OCI-LY3 (cell line): Measurements from ENCODE around the gene G6PC2.
"Not testable (repeated sequence)": the region's sequence is repeated elsewhere in the genome, so short reads cannot be mapped to it uniquely, and the experiment has no call there.

Source experiments
- H2AFZ ChIP-seq: fragments of 200-600, 300-600 bp; shearing (Covaris generic); 2 replicates; pipeline ENCODE4 v1.6.0; 2014; ENCODE audit warnings: antibody characterized with exemption, low read depth, low read length
- H3K27ac ChIP-seq: fragments of 200-600, 300-600 bp; sonication (generic); 2 replicates; pipeline ENCODE4 v1.5.1; 2014; ENCODE audit warnings: mild to moderate bottlenecking, low read length, moderate library complexity, mixed read lengths
- H3K27me3 ChIP-seq: fragments of 200-600, 300-600 bp; sonication (generic); 2 replicates; pipeline ENCODE4 v1.6.1; 2014; ENCODE audit warnings: low read depth, low read length, mixed read lengths
- H3K36me3 ChIP-seq: fragments of 200-600, 300-600 bp; sonication (generic); replicated peaks from 2 replicates; pipeline ENCODE3; 2014; ENCODE audit warnings: low read depth, low read length, mixed read lengths
- H3K4me1 ChIP-seq: fragments of 300-600, 200-600 bp; sonication (generic); 2 replicates; pipeline ENCODE4 v1.6.1; 2014; ENCODE audit warnings: low read length, mixed read lengths
- H3K4me2 ChIP-seq: fragments of 200-600, 300-600 bp; sonication (generic); 2 replicates; pipeline ENCODE4 v1.6.1; 2014; ENCODE audit warnings: low read length, mixed read lengths
- H3K4me3 ChIP-seq: fragments of 300-600, 200-600 bp; sonication (generic); 2 replicates; pipeline ENCODE4 v1.5.1; 2014; ENCODE audit warnings: antibody characterized with exemption, mild to moderate bottlenecking, low read length, moderate library complexity
- H3K79me2 ChIP-seq: fragments of 300-600, 200-600 bp; shearing (Covaris generic); 2 replicates; pipeline ENCODE4 v1.6.1; 2014; ENCODE audit warnings: mild to moderate bottlenecking, low read length, mixed read lengths
- H3K9ac ChIP-seq: fragments of 300-600, 200-600 bp; shearing (Covaris generic); 2 replicates; pipeline ENCODE4 v1.6.0; 2014; ENCODE audit warnings: mild to moderate bottlenecking, low read length, moderate library complexity
- H3K9me3 ChIP-seq: fragments of 200-600, 300-600 bp; shearing (Covaris generic); 2 replicates; pipeline ENCODE4 v1.6.1; 2014; ENCODE audit warnings: low read length, mixed read lengths; ENCODE audit not compliant: insufficient read depth
- H4K20me1 ChIP-seq: fragments of 200-600, 300-600 bp; sonication (generic); 2 replicates; pipeline ENCODE4 v1.6.1; 2016; ENCODE audit warnings: low read length, mixed read lengths; ENCODE audit not compliant: insufficient read depth
- CTCF ChIP-seq: fragments of 200-600, 300-600 bp; sonication (generic); IDR thresholded peaks from 2 replicates; pipeline ENCODE4 v1.5.1; 2014; ENCODE audit warnings: antibody characterized with exemption, low read length, low read depth
- EZH2phosphoT487 ChIP-seq: fragments of 200-600 bp; shearing (Covaris generic); IDR thresholded peaks from 2 replicates; pipeline ENCODE4 v1.6.1; 2018; ENCODE audit warnings: antibody characterized with exemption, mixed run types, low read depth

The G6PC2 gene

GRCh38 chr2:168874368-168875054 is 26.6 kb upstream of the G6PC2 start:
- H3K36me3 ChIP-seq = peaks cover 2% of the 10 kb centered on the region
- no peaks in the 10 kb centered on the region for H3K79me2 ChIP-seq
- no peaks in the 10 kb centered on the region; the same call in 1 of the 2 replicates for H4K20me1 ChIP-seq
- TF ChIP-seq EZH2phosphoT487 (no peak), CTCF (no peak)
- H3K9ac ChIP-seq = no peak overlapping the region
- H3K4me3 ChIP-seq = no peak overlapping the region
- H3K4me2 ChIP-seq = no peak overlapping the region
- no peaks in the 10 kb centered on the region for H3K9me3 ChIP-seq
- no peaks in the 10 kb centered on the region for H3K27me3 ChIP-seq
- no peak overlapping the region for H2AFZ ChIP-seq
- H3K27ac ChIP-seq = no peak overlapping the region
- H3K4me1 ChIP-seq = no peaks in the 10 kb centered on the region

GRCh38 chr2:168882163-168882562 is 18.9 kb upstream of the G6PC2 start:
- not testable (repeated sequence) for H3K9ac ChIP-seq, H3K9me3 ChIP-seq, H2AFZ ChIP-seq, H3K79me2 ChIP-seq, H3K27ac ChIP-seq, H3K4me3 ChIP-seq, H3K27me3 ChIP-seq, H3K4me2 ChIP-seq, H3K4me1 ChIP-seq, H4K20me1 ChIP-seq
- peaks cover 11% of the 10 kb centered on the region for H3K36me3 ChIP-seq

- no peak overlapping the region for H3K9ac ChIP-seq
- no peak overlapping the region for H3K4me2 ChIP-seq
- no peaks in the 10 kb centered on the region for H3K9me3 ChIP-seq
- H3K4me3 ChIP-seq = no peak overlapping the region
- H3K79me2 ChIP-seq = peaks cover 9% of the 10 kb centered on the region
- H3K36me3 ChIP-seq = peaks cover 18% of the 10 kb centered on the region
- TF ChIP-seq EZH2phosphoT487 (no peak), CTCF (no peak)
- no peaks in the 10 kb centered on the region for H3K27me3 ChIP-seq
- H4K20me1 ChIP-seq = no peaks in the 10 kb centered on the region
- H2AFZ ChIP-seq = no peak overlapping the region
- H3K4me1 ChIP-seq = peaks cover 5% of the 10 kb centered on the region; the same call in 1 of the 2 replicates
- H3K27ac ChIP-seq = no peak overlapping the region
These were observed 16.1 kb upstream of the G6PC2 start for GRCh38 chr2:168884975-168885374.

- Histone ChIP-seq H3K36me3 (peaks cover 13% of the 10 kb centered on the region), H3K27me3 (no peaks in the 10 kb centered on the region), H2AFZ (peak overlapping the region; percentile 96), H3K9me3 (no peaks in the 10 kb centered on the region), H3K4me2 (peak overlapping the region; percentile 88), H3K4me1 (peaks cover 9% of the 10 kb centered on the region), H4K20me1 (no peaks in the 10 kb centered on the region), H3K9ac (peak overlapping the region; percentile 76), H3K4me3 (peak overlapping the region; percentile 85), H3K79me2 (peaks cover 12% of the 10 kb centered on the region), H3K27ac (no peak overlapping the region)
- no peak for TF ChIP-seq CTCF
- TF ChIP-seq EZH2phosphoT487 = no peak
These were observed 11.5 kb upstream of the G6PC2 start for GRCh38 chr2:168889635-168890005.
